ENCODE measurements around the gene CTNND2.

CTNND2 gene

GRCh38 chr5:11791792-11792191, 112.5 kb downstream of the CTNND2 start:
- DNase-seq, result no peak
- intact Hi-C loops (cut with DNase I), result no loop called here

DNA sequence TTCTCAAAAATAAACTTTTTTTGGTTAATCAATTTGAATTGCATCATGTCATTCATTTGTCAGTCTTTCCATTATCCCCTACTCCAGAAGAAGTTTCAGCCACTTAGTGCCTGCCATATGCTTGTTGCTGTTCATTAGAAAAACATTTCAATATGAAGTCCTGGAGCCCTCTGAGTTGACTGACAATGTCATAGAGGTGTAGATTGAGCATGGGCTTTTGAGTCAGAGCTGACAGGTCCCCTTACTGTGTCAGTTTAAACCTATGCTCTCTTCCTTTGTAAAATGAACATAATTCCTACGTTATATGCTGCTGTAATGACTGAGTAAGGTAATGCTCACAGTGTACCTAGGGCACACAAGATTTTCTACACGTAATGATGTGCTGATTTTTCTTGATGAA, 114.0 kb downstream of the CTNND2 start:
- intact Hi-C loops (cut with DNase I), result no loop called here
- no peak for DNase-seq

- DNase-seq, result peak in 3 of 10 donors; percentile 27 to 77 (median 58)
- intact Hi-C loops (cut with DNase I), result no loop called here
These were observed 118.4 kb downstream of the CTNND2 start for GRCh38 chr5:11785771-11786352.

- intact Hi-C loops (cut with DNase I), result no loop called here
- DNase-seq, result no peak
These were observed 123.5 kb downstream of the CTNND2 start for GRCh38 chr5:11780641-11781345.

DNA sequence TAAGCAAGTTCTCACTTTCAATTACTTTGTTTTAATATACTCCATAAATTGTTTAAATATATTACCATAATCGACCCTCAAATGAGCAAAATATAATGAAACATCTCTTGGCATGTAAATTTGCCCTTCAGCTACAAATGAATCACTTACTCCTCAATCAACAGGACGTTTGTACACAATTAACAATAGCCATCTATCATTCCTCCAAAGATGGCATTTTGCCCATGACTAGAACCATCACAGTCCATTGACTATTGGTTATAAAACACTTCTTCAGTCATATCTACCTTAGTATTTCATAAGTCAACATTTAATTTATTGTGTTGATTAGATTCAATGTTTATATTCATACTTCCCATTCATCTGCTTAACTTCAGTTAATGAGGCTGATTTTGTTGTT, 127.2 kb downstream of the CTNND2 start:
- intact Hi-C loops (cut with DNase I), result no loop called here
- DNase-seq, result no peak

DNA sequence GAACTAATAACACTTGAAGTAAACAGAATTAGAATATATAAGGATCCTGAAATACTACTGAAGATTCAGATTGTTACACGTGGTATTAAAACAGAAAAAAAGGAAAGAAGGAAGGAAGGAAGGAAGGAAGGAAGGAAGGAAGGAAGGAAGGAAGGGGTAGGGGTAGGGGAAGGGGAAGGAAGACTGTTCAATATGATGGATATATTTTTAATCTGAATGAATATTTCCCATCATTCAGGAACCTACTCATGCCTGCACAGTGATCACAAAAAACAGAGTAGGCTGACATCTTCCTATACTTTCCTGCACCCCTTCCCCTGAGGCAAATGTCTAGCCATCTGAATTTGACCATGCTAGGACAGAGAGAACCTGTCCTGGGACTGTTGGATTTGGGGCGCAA, 133.9 kb downstream of the CTNND2 start:
- intact Hi-C loops (cut with DNase I), result no loop called here
- DNase-seq, result no peak

DNA sequence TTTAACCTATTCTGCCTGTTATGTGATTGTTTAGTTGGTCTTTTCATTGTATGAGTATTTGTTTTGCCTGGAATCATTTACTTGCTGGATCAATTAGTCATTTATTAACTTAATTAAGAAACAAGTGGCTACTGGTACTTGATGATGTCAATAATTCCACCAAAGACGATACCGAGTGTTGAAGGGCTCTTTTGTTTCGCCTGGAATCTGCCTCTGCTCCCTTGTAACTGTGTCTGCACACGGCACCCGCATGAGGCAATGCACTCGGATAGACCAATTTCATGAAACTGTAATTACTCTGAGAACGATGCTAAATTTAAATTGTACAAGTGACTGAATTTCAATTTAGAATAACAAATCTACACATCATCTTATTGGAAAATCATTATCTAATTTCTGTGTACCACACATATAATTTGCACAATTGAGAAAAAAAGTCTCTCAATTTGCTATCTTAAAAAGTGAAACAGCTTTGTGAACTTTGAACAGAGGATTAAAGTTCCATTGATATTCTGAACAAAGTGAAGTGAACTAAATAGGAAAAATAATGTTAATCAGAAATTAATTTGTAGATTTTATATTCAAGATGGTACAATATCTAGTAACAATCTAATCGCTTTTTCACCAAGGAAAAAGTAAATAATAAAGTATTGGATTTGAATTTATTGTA, 143.2 kb downstream of the CTNND2 start:
- peak in 1 of 10 donors; percentile 63 for DNase-seq
- intact Hi-C loops (cut with DNase I), result no loop called here

GRCh38 chr5:11758321-11758720, 145.9 kb downstream of the CTNND2 start:
- DNase-seq, result no peak
- intact Hi-C loops (cut with DNase I), result no loop called here

- intact Hi-C loops (cut with DNase I), result no loop called here
- no peak for DNase-seq
These were observed 146.6 kb downstream of the CTNND2 start for GRCh38 chr5:11757661-11758060.

- intact Hi-C loops (cut with DNase I), result no loop called here
- DNase-seq, result no peak
These were observed 167.2 kb downstream of the CTNND2 start for GRCh38 chr5:11737010-11737409.

DNA sequence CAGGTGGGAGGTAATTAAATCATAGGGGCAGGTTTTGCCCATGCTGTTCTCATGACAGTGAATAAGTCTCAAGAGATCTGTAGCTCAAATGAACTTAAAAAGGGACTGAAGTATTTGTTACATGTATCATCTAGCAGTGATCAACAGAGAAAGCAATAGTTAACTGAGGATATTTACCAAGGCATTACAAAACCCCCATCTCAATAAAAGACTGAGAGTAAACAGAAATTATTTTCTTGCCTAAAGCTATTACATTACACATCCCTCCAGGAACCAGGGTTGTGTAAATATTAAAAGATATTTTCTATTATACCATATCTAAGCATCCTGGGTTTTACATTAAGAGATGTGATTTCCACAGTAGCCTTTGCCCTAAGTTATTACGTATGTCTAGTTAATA, 169.9 kb downstream of the CTNND2 start:
- intact Hi-C loops (cut with DNase I), result no loop called here
- no peak for DNase-seq

DNA sequence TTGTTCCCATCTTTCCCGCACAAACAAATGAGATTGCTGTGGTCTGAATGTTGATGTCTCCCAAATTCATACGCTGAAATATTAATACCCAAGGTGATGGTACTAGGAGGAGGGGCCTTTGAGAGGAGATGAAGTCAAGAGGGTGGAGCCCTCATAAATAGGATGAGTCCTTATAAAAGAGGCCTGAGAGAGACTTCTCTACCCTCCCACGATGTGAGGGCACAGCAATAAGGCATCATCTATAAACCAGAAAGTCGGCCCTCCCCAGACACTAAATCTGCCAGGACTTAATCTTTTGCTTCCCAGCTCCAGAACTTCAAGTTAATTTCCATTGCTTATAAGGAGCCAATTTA, 170.4 kb downstream of the CTNND2 start:
- DNase-seq, result no peak

GRCh38 chr5:11733185-11733839, 170.9 kb downstream of the CTNND2 start:
- intact Hi-C loops (cut with DNase I), result no loop called here
- no peak for DNase-seq

More for the DNA sequence above, 170.4 kb downstream of the CTNND2 start:
- intact Hi-C loops (cut with DNase I), result no loop called here

GRCh38 chr5:11724940-11725339, 179.3 kb downstream of the CTNND2 start:
- intact Hi-C loops (cut with DNase I), result no loop called here
- no peak for DNase-seq

GRCh38 chr5:11719888-11720481, 184.3 kb downstream of the CTNND2 start:
- peak in 6 of 10 donors; percentile 54 to 87 (median 76) for DNase-seq
- intact Hi-C loops (cut with DNase I), result loop anchor here (10.0 kb wide), 1 partner anchor 185 kb away; the partner anchor contains the start of gene CTNND2

DNA sequence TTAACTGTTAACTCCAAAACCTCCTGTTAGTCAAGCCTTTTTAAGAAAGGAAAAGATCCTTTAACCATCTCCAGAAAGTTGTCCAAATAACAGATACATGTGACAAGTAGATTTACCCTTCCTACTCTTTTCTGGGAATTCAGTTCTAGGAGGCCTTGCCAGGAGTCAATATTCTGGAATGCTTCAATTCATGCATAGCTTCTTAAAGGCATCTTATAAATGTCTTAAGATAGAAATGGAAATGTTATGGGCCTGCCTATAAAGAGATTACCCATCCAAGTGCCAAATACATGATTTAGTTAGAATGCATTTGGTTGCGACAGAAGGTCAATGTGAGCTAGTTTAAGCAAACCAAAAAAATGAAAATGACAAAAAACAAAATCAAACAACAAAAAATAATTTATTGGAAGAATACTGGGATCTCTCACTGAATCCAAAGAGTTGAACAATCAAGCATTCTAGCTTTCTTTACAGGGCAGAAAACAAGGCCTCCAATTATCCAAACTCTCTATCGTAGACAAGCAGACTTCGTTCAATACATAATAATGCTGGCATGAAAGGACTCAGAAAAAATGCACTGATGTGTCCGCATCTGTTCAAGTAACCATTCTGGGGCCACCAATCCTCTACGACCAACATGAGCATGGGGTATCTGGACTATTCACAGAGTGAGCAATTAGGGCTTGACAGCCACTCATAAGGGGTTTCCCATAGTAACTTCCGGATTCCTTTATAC, 188.6 kb downstream of the CTNND2 start:
- DNase-seq, result no peak
- intact Hi-C loops (cut with DNase I), result loop anchor here (10.0 kb wide), 1 partner anchor 189 kb away; the partner anchor contains the start of gene CTNND2

DNA sequence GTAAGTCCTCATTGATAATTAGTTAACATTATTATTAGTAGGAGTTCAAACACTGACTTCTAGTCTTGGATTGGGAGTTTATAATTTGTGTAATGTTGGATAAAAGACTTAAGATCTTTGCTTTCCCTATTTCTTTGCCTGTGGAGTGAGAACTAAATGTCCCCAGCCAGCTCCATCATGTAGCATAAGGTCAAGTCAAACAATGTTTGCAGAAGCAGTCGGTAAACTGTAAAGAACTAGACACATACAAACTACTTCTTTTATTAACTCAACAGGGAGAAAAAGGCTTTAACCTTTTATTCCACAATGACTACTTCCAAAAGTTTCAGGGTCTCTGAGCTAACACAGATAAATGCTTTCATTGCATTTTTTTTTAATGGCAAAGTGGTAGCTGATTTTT, 192.3 kb downstream of the CTNND2 start:
- DNase-seq, result no peak
- intact Hi-C loops (cut with DNase I), result loop anchor here (10.0 kb wide), 1 partner anchor 193 kb away; the partner anchor contains the start of gene CTNND2

DNA sequence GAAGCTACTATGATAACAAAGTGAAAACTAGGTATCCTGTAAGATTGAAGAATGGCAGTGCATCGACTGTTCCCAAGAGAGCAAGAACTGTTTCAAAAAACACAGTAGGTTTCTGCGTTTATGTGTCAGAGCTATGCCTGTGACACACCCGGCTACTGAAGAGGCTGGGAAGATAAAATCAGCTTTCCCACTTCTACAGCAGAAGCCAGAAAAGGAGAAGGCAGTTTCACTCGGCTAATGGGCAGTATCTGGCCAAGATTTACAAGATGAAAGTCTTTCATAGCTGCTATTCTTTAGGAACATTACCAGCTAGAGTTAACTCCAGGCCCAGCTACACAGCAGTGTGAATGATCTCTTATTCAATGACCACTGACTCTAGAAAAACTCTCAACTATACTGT, 195.2 kb downstream of the CTNND2 start:
- intact Hi-C loops (cut with DNase I), result loop anchor here (10.0 kb wide), 1 partner anchor 74 kb away; no protein-coding TSS in a partner anchor
- DNase-seq, result no peak

DNA sequence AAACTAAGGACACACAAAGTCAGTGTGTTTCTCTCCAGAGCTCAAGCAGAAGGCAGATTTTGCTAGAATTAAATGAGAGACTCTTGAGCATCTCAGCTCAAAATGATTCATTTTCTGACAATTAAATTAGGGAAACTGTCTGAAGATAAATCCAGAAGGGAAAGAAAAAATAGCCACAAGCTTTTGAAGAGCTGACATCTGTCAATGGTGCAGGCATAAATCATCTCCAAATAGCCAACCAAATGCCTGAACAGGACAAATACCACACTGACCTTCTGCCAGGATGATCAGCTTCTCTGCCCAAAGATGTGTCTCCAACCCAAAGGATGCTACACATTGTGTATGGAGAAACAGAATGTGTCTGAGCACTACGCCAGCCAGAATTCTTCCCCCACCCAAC, 199.3 kb downstream of the CTNND2 start:
- intact Hi-C loops (cut with DNase I), result loop anchor here (10.0 kb wide), 1 partner anchor 70 kb away; no protein-coding TSS in a partner anchor
- DNase-seq, result no peak

- no peak for DNase-seq
- intact Hi-C loops (cut with DNase I), result loop anchor here (10.0 kb wide), 1 partner anchor 66 kb away; no protein-coding TSS in a partner anchor
These were observed 203.9 kb downstream of the CTNND2 start for GRCh38 chr5:11700391-11700790.
